Endothelial cell (in vitro differentiated cells): Measurements from ENCODE around the gene STAT4. TPM values are rescaled to one million over a fixed set of nuclear protein-coding genes. Genes with fewer than 3 reads are reported as not detected.

Experiments used
- DNase-seq: peaks from one replicate; pipeline ENCODE4 v3.0.0; 2021; ENCODE audit warnings: low spot score
- H3K27ac Mint-ChIP-seq: one replicate; pipeline ENCODE4 v1.8.0; 2021; ENCODE audit warnings: mixed read lengths, inconsistent platforms; ENCODE audit not compliant: unreplicated experiment
- H3K27me3 Mint-ChIP-seq: one replicate; pipeline ENCODE4 v1.8.0; 2021; ENCODE audit warnings: mild to moderate bottlenecking, moderate library complexity, mixed read lengths, inconsistent platforms; ENCODE audit not compliant: unreplicated experiment
- H3K36me3 Mint-ChIP-seq: one replicate; pipeline ENCODE4 v1.8.0; 2021; ENCODE audit warnings: mild to moderate bottlenecking, low read depth, mixed read lengths, inconsistent platforms; ENCODE audit not compliant: unreplicated experiment
- H3K4me1 Mint-ChIP-seq: one replicate; pipeline ENCODE4 v1.8.0; 2021; ENCODE audit warnings: mild to moderate bottlenecking, mixed read lengths, inconsistent platforms; ENCODE audit not compliant: unreplicated experiment
- H3K4me3 Mint-ChIP-seq: one replicate; pipeline ENCODE4 v1.8.0; 2021; ENCODE audit warnings: mild to moderate bottlenecking, mixed read lengths, inconsistent platforms; ENCODE audit not compliant: unreplicated experiment
- H3K9me3 Mint-ChIP-seq: one replicate; pipeline ENCODE4 v1.8.0; 2021; ENCODE audit warnings: mixed read lengths, inconsistent platforms; ENCODE audit not compliant: unreplicated experiment
- CTCF ChIP-seq: fragments of 200-600 bp; sonication (generic); IDR thresholded peaks from one replicate; pipeline ENCODE4 v1.5.0; 2021; ENCODE audit warnings: antibody characterized with exemption; ENCODE audit not compliant: unreplicated experiment
- total RNA-seq: library from RNA; stranded (reverse); fragmentation: NEBNext Ultra II Directional; extraction: Animal tissue kit (Norgen Biotek cat#: 25700); gene quantifications from one replicate; pipeline ENCODE4 v1.2.1, GENCODE V29; 2021; ENCODE audit not compliant: unreplicated experiment

Gene STAT4
- total RNA-seq, 1 donor from 2014 or later = 1.1 TPM

- no peak overlapping the region for H3K4me3 Mint-ChIP-seq
- no peak for DNase-seq
Measured at GRCh38 chr2:191180276-191180675, 29.5 kb upstream of the STAT4 start.

GRCh38 chr2:191178806-191179514 lies 28.2 kb upstream of the STAT4 start:
- no peaks in the 10 kb centered on the region for H3K9me3 Mint-ChIP-seq
- H3K36me3 Mint-ChIP-seq = no peaks in the 10 kb centered on the region
- DNase-seq = no peak
- H3K27ac Mint-ChIP-seq = no peak overlapping the region
- no peak overlapping the region for H3K4me3 Mint-ChIP-seq
- no peak for TF ChIP-seq CTCF
- peaks cover 6% of the 10 kb centered on the region for H3K4me1 Mint-ChIP-seq
- peaks cover 1% of the 10 kb centered on the region for H3K27me3 Mint-ChIP-seq

More at GRCh38 chr2:191180276-191180675, 29.5 kb upstream of the STAT4 start:
- no peak for TF ChIP-seq CTCF
- Mint-ChIP-seq H3K36me3 (no peaks in the 10 kb centered on the region), H3K27ac (no peak overlapping the region), H3K9me3 (no peaks in the 10 kb centered on the region), H3K27me3 (peaks cover 1% of the 10 kb centered on the region), H3K4me1 (no peaks in the 10 kb centered on the region)

- no peaks in the 10 kb centered on the region for H3K36me3 Mint-ChIP-seq
- H3K4me1 Mint-ChIP-seq = peaks cover 10% of the 10 kb centered on the region
- DNase-seq = no peak
- no peak overlapping the region for H3K27ac Mint-ChIP-seq
- H3K9me3 Mint-ChIP-seq = no peaks in the 10 kb centered on the region
- TF ChIP-seq CTCF = no peak
- H3K27me3 Mint-ChIP-seq = peaks cover 1% of the 10 kb centered on the region
- H3K4me3 Mint-ChIP-seq = no peak overlapping the region
Measured at GRCh38 chr2:191177751-191178736, 27.2 kb upstream of the STAT4 start.

- Mint-ChIP-seq H3K9me3 (no peaks in the 10 kb centered on the region), H3K4me3 (no peak overlapping the region)
Measured at GRCh38 chr2:191176801-191177438, 26.1 kb upstream of the STAT4 start.

More at GRCh38 chr2:191176801-191177438, 26.1 kb upstream of the STAT4 start:
- peaks cover 10% of the 10 kb centered on the region for H3K4me1 Mint-ChIP-seq
- no peak overlapping the region for H3K27ac Mint-ChIP-seq
- peaks cover 3% of the 10 kb centered on the region for H3K36me3 Mint-ChIP-seq
- H3K27me3 Mint-ChIP-seq = peaks cover 1% of the 10 kb centered on the region
- TF ChIP-seq CTCF = no peak
- no peak for DNase-seq
